GM19395 (cell line): ENCODE measurements around the gene PIK3R1.

Experiments
- ATAC-seq: cut with Tn5 transposase; IDR thresholded peaks from one replicate; pipeline ENCODE4 v1.9.1; 2021; ENCODE audit warnings: mild to moderate bottlenecking, moderate library complexity; ENCODE audit not compliant: unreplicated experiment

The PIK3R1 gene

GRCh38 chr5:68292316-68292715, 76.8 kb downstream of the PIK3R1 start:
- no peak for ATAC-seq

GRCh38 chr5:68295772-68296171, 80.2 kb downstream of the PIK3R1 start:
- no peak for ATAC-seq

- no peak for ATAC-seq
Measured at GRCh38 chr5:68296895-68297294, 81.3 kb downstream of the PIK3R1 start.

- ATAC-seq, result no peak
Measured at GRCh38 chr5:68297656-68298055, 82.1 kb downstream of the PIK3R1 start.

GRCh38 chr5:68298479-68298878, 82.9 kb downstream of the PIK3R1 start:
- ATAC-seq, result no peak

GRCh38 chr5:68299105-68299504, 83.5 kb downstream of the PIK3R1 start:
- no peak for ATAC-seq

GRCh38 chr5:68299575-68299974, 84.0 kb downstream of the PIK3R1 start:
- no peak for ATAC-seq

GRCh38 chr5:68303038-68303738, 87.6 kb downstream of the PIK3R1 start:
- ATAC-seq, result peak; percentile 66

GRCh38 chr5:68303754-68304420, 88.3 kb downstream of the PIK3R1 start:
- ATAC-seq, result no peak

GRCh38 chr5:68304421-68305052, 89.0 kb downstream of the PIK3R1 start:
- no peak for ATAC-seq

GRCh38 chr5:68305223-68305870, 89.8 kb downstream of the PIK3R1 start:
- ATAC-seq, result no peak

GRCh38 chr5:68306361-68307014, 90.9 kb downstream of the PIK3R1 start:
- ATAC-seq, result no peak

- no peak for ATAC-seq
Measured at GRCh38 chr5:68313336-68313735, 97.8 kb downstream of the PIK3R1 start.

- ATAC-seq, result no peak
Measured at GRCh38 chr5:68314465-68314864, 98.9 kb downstream of the PIK3R1 start.

GRCh38 chr5:68315679-68316271, 100.2 kb downstream of the PIK3R1 start:
- peak; percentile 98 for ATAC-seq

- no peak for ATAC-seq
Measured at GRCh38 chr5:68316469-68316868, 100.9 kb downstream of the PIK3R1 start.

GRCh38 chr5:68317646-68318045, 102.1 kb downstream of the PIK3R1 start:
- no peak for ATAC-seq

- no peak for ATAC-seq
Measured at GRCh38 chr5:68318955-68319705, 103.6 kb downstream of the PIK3R1 start.

GRCh38 chr5:68319706-68320412, 104.3 kb downstream of the PIK3R1 start:
- no peak for ATAC-seq
